Measurements from ENCODE around the gene NVL.

- TF ChIP-seq POLR2A (IDR thresholded peaks at IDR 0.05; ENCODE audit: low read length) (no peak), GATA1 (IDR thresholded peaks at IDR 0.05; ENCODE audit: low read depth, low read length) (no peak)
These were observed 136.5 kb downstream of the NVL start for GRCh38 chr1:224193319-224193966.
